DMS114 treated with DMSO at 0.1 percent for 48 hours (cell line): ENCODE measurements around the gene DENND4A.
"Not testable (repeated sequence)": the region's sequence is repeated elsewhere in the genome, so short reads cannot be mapped to it uniquely, and the experiment has no call there.

ENCODE experiments used
- DNase-seq: peaks from one replicate; lab custom pipeline; 2025; ENCODE audit not compliant: unreplicated experiment; lab: John Stamatoyannopoulos, UW

The DENND4A gene

DNA sequence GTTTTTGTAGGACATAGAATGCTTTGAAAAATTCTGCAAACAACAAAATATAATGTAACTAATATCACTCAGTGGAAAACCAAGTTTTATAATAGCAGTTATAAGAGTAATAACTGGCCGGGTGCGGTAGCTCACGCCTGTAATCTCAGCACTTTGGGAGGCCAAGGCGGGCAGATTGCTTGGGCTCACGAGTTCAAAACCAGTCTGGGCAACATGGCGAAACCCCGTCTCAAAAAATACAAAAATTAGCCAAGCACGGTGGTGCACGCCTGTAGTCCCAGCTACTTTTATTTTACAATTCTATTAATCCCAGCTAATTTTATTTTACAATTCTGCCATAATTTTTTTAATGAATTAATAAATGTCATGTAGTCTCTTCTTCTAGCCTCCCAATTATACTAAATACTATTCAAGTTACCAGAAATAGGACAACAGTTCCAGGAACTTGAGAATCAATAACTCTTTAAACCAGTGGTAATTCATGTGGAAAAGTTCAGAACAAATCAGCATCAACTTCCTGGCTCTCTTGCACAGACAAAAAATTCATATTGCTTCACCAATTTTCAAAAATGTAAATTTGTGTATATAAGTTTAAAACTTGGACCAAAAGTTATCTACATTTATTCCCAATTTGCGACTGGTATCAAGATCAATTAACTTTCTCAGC is 2.2 kb downstream of the DENND4A start:
- no peak for DNase-seq

DNA sequence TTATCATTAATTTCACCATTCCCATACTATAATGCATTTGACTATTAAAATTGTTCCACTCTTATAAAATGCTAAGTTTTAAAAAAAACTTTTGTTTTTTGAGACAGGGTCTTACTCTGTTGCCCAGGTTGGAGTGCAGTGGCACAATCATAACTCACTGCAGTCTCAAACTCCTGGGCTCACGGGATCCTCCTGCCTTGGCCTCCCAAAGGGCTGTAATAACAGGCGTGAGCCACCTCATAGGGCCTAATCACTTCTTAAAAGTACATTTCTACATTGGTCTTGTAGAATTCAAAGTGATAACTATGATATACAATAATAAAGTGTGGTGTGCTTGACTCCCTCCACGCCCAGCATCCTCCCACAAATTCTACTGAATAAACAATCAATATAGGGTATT is 3.0 kb downstream of the DENND4A start:
- no peak for DNase-seq

DNA sequence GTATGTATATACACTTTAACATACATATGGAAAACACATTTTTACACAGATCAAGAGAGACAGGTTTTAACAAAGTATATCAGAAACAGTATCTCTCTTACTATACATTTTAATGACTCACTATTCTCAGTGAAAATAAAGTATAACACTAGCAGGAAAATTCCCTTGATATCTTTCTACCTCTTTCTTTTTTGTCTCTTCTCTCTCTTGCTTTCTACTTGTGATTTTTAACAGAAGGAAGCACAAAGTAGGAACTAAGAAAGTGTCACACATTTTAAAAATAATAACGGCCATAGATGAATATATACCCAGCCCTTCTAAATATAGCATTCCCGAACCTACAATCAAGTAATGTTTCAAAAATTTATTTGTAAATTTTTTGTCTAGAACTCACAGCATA is 4.8 kb downstream of the DENND4A start:
- no peak for DNase-seq

DNA sequence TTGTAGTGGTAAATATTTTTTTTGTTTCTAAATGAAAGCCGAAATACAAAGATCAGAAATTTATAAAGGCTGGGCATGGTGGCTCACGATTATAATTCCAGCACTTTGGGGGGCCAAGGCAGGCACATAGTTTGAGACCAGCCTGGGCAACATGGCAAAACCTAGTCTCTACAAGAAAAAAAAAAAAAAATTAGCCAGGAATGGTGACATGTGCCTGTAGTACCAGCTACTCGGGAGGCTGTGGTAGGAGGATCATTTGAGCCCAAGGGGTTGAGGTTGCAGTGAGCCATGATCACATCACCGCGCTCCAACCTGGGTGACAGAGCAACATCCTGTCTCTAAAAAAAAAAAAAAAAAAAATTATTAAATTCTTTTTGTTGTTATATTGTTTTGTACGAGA is 6.9 kb downstream of the DENND4A start:
- no peak for DNase-seq

DNA sequence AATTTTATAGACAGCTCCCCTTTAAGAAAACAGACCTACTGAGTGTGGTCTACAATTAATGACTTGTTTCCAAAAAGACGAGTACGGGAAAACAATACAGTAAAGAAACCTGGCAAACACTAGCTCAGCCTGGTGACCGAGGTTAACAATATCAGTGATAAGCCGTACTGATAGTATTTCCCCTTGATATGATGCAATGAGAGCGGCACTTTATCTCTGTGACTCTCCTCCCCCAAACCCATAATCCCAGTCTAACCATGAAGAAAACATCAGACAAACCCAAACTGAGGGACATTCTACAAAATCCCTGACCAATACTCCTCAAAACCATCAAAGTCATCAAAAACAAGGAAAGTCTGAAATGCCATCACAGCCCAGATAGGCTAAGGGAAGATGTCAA is 8.2 kb downstream of the DENND4A start:
- no peak for DNase-seq

DNA sequence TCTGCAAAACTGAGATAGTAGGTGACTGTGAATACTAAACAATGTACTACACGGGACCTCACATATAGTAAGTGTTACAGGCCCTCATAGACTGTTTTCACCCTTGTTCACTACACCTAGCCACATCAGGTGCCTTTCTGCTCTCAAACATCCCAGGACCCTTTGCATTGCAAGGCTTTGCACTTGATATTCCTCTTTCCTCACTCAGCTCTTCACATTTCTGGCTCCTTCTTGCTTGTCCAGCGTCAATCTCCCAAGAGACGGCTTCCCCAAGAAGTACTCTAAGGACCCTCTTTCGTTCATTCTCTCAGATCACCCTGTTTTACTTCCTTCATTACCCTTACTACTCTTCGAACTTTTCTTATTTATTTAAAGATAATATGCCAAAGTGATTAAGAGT is 10.0 kb downstream of the DENND4A start:
- DNase-seq: no peak

DNA sequence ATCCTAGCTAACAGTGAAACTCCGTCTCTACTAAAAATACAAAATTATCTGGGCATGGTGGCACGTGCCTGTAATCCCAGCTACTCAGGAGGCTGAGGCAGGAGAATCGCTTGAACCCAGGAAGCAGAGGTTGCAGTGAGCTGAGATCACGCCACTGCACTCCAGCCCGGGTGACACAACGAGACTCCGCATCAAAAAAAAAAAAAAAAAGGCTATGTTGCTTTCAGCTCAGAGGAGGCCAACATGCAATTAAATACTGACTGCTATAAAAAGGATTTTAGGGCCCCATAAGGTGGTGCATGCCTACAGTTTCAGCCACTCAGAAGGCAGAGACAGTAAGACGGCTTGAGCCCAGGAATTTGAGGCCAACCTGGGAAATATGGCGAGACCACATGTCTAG is 13.4 kb downstream of the DENND4A start:
- not testable (repeated sequence) for DNase-seq

DNA sequence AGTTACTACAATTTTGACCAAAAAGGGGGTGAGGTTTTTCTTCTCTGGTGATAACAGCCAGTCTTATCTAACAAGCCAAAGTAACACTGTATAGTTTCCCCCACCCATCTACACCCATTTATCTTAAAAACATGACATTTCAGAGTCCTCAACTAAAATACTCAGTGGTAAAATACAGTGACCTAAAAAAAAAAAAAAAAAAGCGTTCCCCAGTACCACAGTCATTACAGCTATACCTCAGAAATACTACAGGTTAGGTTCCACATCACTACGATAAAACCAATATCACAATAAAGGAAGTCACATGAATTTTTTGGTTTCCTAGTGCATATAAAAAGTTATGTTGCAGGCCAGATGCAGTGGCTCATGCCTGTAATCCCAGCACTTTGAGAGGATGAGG is 13.8 kb downstream of the DENND4A start:
- no peak for DNase-seq

DNA sequence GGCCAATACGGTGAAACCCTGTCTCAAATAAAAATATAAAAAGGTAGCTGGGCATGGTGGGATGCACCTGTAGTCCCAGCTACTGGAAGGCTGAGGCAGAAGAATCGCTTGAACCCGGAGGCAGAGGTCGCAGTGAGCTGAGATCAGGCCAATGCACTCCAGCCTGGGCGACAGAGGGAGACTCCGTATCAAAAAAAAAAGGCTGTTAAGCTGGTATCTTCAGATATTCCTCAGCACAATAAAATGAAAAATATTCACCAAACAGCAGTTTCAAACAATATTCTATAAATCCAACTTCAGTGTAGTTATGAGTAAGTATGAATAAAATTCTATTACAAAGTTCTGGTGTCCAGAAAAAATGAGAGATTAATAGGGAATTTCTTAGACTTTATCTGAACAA is 14.2 kb downstream of the DENND4A start:
- no peak for DNase-seq

DNA sequence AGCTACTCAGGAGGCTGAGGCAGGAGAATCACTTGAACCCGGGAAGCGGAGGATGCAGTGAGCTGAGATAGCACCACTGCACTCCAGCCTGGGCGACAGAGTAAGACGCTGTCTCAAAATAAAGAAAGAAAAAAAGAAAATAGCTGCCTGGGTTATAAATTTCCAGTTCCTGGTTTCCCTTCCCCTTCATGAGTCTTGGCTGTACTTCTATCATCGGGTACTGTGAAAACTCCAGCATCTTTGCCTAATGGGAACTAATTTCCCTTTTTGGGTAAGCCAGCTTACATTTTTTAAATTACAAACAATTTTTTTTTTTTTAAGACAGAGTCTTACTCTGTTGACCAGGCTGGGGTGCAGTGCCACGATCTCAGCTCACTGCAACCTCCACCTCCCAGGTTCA is 15.0 kb downstream of the DENND4A start:
- no peak for DNase-seq

DNA sequence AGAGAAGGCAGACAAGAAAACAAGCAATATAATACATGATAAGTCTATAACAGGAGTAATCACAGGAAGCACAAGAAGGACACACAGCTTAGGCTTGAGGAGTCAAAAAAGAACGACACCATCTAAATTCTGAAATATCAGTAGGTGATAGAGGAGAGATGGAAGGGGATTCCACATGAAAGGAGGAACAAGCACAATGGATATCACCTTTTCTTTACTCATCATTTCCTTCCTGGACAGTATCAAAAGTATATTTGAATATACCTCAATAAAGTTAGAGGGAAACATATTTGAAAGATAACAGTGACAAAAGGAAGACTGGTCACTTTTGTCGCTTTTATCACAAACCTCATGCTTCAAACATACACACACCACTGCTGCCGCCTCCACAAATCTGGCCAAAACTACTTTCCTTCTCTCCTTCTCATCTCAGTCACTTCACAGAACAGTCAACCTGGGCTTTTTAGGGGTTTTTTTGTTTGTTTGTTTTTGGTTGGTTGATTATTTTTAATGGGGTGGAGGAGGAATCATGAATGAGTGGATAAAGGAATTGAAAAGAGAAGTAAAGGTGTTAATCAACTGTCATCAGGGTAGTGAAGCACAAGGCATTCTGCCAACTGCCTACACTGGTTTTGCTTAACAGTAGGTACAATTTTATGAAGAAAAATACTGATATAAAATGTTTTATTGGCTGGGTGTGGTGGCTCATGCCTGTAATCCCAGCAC is 18.5 kb downstream of the DENND4A start:
- no peak for DNase-seq

DNA sequence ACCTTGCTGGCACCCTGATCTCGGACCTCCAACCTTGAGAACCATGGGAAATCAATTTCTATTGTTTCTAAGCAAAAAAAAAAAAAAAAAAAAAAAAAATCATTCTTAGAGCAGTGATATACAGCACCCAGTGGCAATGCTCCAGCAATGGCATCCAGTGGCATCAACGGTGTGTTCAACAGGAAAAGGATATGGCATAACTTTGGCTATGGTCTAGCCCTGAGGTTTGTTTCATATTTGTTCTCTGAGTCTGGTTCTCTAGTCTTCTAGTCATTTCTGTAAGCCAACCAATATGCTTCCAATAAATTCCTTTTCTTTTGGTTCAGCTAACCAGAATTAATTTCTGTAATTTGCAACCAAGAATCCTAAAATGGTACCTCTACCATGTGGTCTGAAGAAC is 19.2 kb downstream of the DENND4A start:
- no peak for DNase-seq

DNA sequence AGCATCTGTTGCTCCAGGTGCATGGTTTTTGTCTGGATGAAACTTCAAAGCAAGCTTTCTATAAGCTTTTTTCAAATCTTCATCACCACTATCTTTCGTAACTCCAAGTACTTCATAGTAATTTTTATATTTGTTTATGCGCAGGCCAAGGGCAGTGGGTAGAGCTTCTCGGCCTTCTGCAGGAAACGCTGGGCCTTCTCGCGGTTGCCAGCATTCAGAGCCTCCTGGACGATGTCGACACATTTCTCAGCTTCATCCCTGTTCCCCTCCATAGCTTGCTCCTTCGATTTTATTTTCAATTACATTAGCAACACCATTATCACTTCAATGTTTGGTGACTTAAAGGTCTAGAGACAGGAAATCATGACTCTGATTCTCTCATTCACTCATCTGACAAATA is 20.2 kb downstream of the DENND4A start:
- DNase-seq: no peak

DNA sequence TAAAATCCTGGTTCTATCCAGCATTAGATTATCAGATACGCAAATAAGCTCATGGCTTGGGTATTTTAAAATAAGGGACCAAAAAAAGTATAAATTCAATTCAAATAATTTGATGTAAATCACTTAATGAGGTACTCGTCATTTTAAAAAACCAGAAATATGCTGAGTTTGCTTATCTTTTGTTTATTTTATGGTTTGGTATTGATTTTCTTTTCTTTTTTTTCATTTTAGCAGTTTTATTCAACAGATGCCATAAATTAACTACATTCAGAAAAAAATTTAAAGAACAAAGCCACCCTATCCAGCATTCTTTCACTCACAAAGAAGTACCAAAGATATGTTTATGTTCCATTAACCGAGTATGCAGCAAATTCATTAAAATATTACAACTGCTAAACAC is 22.6 kb downstream of the DENND4A start:
- no peak for DNase-seq

DNA sequence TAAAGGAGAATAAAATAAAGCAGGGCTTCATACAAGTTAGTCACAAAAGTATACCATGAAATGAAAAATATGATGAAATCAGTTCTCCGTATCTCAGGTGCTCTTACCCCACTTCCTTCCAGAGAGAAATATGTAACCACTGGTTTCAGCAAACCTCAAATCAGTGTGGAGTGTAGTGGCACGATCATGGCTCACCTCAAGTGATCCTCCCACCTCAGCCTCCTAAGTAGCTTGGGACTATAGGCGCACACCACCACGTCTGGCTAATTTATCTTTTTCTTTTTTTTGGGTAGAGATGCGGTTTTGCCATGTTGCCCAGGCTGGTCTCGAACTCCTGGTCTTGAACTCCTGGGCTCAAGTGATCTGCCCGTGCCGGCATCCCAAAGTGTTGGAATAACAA is 24.2 kb downstream of the DENND4A start:
- DNase-seq: no peak

DNA sequence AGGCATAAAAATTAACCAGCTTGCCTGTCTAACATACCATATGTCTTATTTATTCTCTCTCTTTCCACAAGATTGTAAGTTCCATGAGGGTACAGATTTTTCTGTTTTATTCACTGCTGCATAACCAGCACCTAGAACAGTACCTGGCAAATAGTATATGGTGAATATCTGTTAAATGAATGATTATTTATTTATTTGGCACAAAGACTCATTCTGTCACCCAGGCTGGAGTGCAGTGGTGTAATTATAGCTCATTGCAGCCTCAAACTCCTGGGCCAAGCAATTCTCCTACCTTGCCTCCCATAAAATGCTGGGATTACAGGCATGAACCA is 24.9 kb downstream of the DENND4A start:
- DNase-seq: no peak

DNA sequence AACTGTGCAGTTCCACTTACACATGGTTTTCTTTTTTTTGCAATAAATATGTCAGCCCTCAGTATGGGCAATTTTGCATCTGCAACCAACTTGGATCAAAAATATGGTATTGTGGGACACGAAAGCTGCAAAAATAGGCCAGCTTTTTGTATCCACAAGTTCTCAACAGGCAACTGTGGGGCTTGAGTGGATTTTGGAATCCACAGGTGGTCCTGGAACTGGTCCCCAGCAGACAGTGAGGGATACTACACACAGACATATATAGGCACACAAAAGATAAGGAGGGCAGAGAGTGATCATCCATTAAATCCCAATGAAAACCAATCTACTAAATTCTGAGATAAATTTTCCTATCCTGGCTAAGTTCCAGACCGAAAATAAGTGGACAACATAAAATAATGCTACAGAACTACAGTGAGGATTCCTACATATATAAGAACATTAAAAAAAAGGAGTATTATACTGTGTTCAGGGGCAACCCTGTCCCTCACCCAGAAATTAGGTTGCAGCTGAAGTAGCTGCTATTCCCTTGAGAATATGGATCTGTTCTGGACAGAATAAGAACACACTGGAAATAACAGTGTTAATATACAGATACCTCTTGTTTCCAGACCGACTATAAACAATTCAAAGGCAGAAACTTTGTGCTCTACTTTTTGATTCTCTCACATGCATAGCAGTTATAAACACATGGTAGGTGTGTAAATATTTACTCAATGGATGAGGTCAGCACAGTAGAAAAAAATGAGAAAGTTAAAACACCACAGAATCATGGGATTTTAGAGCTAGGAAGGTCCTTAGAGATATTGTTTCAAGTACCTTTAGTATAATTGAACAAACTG is 25.4 kb downstream of the DENND4A start:
- DNase-seq: no peak

DNA sequence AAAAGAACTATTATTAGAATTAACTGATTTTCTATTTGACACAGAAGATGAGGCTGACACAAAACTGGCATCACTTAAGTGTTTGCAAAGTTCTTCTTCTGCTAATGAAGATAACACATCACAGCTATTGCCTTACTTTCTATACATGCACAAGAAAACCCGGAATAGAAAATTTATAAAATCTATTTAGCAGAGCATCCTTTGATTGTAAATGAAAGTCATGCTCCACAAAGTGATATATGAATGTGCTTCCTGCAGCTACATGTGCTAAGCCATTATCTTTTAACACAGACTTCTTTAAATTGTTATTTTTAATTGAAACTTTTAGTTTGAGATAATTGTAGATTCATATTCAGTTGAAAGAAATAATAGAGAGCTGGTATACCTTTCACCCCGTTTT is 27.0 kb downstream of the DENND4A start:
- no peak for DNase-seq

DNA sequence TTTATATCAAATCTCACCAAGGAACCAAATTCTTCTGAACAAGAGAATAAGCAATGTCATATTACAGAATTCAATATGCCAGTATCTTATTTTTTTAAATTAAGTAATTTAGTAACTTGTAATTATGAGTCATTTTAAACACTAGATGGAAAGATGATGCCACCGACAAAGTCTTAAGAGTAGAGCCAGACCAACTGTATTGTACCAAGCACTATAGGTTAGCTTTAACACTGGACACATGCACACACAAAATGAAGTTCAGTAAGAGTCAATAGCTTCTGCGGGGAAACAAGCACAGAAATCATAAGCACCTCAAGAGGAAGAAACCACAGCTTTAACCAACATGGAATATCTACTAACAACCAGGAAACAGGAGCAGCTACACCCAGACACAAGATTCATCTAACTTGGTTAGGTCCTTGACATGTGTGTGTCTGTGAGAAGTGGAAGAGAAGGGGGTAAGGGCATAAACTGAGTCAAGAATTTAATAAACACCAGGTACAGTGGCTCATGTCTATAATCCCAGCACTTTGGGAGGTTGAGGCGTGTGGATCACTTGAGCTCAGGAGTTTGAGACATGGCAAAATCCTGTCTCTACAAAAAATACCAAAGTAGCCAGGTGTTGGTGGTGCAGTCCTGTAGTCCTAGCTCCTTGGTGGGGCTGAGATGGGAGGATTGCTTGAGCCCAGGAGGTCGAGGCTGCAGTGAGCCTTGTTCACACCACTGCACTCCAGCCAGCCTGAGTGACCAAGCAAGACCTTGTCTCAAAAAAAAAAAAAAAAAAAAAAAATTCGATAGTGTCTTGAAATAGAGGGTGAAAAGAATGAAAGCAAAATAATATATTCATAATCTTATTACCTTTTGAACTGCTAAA is 28.9 kb downstream of the DENND4A start:
- no peak for DNase-seq

DNA sequence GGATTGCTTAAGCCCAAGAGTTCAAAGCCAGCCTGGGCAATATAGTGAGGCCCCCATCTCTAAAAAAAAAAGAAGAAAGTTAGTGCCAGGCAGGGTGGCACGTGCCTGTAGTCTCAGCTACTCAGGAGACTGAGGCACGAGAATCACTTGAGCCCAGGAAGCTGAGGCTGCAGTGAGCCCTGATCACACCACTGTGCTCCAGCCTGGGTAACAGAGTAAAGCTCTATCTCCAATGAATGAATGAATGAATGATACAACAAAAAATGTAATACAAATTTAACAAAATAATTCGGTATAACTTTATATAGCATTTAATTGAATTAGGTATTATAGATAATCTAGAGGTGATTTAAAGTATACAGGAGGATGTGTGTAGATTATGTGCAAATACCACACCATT is 29.7 kb downstream of the DENND4A start:
- no peak for DNase-seq

DNA sequence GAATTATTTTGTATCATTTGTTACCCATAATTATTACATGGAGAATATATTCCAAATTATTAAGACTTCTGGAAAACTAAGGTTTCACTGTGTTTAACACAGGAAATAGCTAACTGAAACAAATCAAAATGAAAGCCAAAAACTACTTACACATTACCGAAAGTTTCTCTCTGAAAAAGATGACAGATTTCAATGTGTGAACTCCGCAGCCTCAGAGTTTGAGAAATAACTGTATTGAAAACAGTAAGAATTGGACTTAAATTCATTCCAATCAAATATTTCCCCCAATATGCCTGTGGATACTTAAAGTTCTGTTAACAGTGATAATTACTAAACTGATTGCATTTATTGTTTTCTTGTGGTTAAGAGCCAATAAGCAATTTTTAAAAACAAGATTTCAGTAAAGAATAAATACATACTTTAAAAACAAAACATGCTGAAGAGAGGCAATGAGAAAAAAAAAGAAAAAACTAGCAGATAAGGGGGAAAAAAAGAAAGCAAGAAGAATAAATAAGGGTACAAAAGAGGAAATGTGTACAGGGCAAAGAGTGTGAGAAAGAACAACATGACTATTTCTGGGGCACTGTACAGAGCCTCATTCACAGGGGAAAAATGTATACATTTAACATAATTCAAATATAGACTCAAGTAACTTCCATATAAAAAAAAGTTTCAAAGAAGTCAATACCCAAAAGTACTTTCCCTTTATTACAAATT is 30.7 kb downstream of the DENND4A start:
- DNase-seq: no peak
